ENCODE data around the gene IQCC.

Gene IQCC

DNA sequence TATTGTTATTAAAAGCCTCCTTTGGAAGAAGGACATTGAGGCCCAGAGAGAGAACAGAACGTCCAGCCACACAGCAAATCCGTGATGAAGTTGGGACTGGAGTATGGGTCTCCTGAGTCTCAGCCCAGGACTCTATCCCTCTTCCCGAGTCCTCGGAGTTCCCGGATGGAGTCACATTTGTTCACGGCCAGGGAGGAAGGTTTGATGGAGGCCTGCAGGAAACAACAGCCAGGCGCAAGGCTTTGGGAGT, 26.4 kb upstream of the IQCC start:
- no peak for DNase-seq (ENCODE audit: low read depth)
- peak overlapping the region; percentile 90 for H3K4me3 ChIP-seq (ENCODE audit: low read depth, low read length)

GRCh38 chr1:32179443-32180185, 25.9 kb upstream of the IQCC start, which contains the start of gene TXLNA:
Gene TXLNA, plus strand, starts transcription at chr1:32179675. Its CDS starts 671 bp downstream, at chr1:32180346.
- peak; percentile 96 for DNase-seq (ENCODE audit: low read depth)
- H3K4me3 ChIP-seq (ENCODE audit: low read depth, low read length): peak within 1 kb of the TSS; percentile 90
- TF ChIP-seq CTCF (IDR thresholded peaks at IDR 0.05; ENCODE audit: insufficient read depth, low read depth, low read length, missing control alignments): no peak

More for the DNA sequence above, 26.4 kb upstream of the IQCC start:
- TF ChIP-seq CTCF (IDR thresholded peaks at IDR 0.05; ENCODE audit: insufficient read depth, low read depth, low read length, missing control alignments): no peak

DNA sequence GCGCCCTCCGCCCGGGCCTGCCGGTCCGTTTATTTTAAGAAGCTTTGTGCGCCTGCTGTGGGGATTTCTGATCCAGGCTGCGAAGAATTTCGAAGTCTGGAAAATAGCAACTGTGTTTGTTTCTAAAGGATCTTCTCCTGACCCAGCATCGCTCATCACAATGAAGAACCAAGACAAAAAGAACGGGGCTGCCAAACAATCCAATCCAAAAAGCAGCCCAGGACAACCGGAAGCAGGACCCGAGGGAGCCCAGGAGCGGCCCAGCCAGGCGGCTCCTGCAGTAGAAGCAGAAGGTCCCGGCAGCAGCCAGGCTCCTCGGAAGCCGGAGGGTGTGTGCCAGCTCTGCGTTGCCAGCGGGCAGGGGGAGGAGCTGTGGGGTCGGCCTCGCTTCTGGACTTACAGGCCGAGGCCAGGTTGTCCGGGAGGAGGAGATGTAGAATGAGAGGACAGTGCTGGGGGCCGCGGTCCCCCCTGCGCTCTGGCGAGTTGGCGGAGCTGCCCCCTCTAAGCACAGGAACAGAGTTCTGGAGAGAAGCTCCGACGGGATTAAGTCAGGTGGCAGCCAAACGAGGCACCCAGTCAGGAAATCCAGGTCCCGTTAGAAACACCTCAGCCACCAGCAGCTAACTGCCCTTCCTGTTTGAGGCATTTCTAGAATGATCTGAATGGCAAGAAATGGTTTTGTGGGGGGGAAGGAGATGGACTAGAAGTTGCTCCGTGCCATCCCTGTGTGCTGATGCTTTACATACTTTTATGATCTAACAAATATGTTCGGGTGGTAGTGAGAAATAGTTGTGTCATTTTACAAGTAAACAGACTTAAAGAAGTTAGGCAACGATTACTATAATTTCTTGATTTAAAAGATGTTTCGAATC, 25.0 kb upstream of the IQCC start:
- H3K4me3 ChIP-seq (ENCODE audit: low read depth, low read length): peak overlapping the region; percentile 90
- TF ChIP-seq CTCF (IDR thresholded peaks at IDR 0.05; ENCODE audit: insufficient read depth, low read depth, low read length, missing control alignments): no peak
- DNase-seq (ENCODE audit: low read depth): peak; percentile 59

DNA sequence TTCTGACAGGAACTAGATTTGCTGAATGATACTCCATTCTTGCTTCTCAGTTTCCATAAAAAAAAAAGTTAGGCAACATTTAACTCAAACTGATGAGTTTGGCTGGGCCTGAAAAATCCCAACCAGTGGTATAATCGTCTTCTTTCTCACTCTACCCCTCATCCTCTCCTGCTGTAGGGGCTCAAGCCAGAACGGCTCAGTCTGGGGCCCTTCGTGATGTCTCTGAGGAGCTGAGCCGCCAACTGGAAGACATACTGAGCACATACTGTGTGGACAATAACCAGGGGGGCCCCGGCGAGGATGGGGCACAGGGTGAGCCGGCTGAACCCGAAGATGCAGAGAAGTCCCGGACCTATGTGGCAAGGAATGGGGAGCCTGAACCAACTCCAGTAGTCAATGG, 24.4 kb upstream of the IQCC start:
- no peak for TF ChIP-seq CTCF (IDR thresholded peaks at IDR 0.05; ENCODE audit: insufficient read depth, low read depth, low read length, missing control alignments)
- H3K4me3 ChIP-seq (ENCODE audit: low read depth, low read length): peak overlapping the region; percentile 90

DNA sequence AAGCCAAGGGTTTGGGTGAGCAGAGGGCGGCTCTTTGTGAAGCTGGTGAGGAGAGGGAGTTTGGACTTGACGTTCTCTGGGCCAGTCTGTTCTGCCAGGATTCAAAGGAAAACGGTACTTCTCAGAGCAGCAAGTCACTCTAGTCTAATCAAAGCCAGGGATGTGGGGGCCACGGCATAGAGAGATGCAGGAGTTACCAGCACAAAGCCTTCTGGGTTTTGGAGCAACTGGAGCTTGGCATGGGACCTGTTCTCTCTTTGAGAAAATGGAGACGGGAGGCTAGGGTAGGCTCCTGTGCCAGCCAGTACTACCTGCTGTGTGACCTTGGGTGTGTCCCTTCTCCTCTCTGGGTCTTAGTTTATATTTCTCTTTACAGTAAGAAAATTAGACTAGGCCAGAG, 23.9 kb upstream of the IQCC start:
- H3K4me3 ChIP-seq (ENCODE audit: low read depth, low read length): peak overlapping the region; percentile 90
- no peak for TF ChIP-seq CTCF (IDR thresholded peaks at IDR 0.05; ENCODE audit: insufficient read depth, low read depth, low read length, missing control alignments)
- DNase-seq (ENCODE audit: low read depth): no peak

More for the DNA sequence above, 24.4 kb upstream of the IQCC start:
- DNase-seq (ENCODE audit: low read depth): no peak

GRCh38 chr1:32182060-32182459, 23.4 kb upstream of the IQCC start:
- DNase-seq (ENCODE audit: low read depth): no peak
- TF ChIP-seq CTCF (IDR thresholded peaks at IDR 0.05; ENCODE audit: insufficient read depth, low read depth, low read length, missing control alignments): no peak
- peak overlapping the region; percentile 90 for H3K4me3 ChIP-seq (ENCODE audit: low read depth, low read length)

All from GM12865 (cell line).